Left lobe of liver (tissue), 2 donors: ENCODE data around the gene DNAAF3. TPM values are rescaled to one million over a fixed set of nuclear protein-coding genes. Genes with fewer than 3 reads are reported as not detected.
"Not testable (repeated sequence)": the region's sequence is repeated elsewhere in the genome, so short reads cannot be mapped to it uniquely, and the experiment has no call there.

Source experiments
- ATAC-seq: fragments of 200-7000 bp; cut with Tn5 transposase; one replicate; pipeline ENCODE4 v1.9.1; 2020; ENCODE audit warnings: mild to moderate bottlenecking, moderate library complexity
- DNase-seq: peaks from one replicate; pipeline ENCODE4 v3.0.0-alpha.2; 2020; ENCODE audit warnings: low spot score
- total RNA-seq: library from RNA; stranded (reverse); gene quantifications from one replicate; pipeline ENCODE4 v1.2.1, GENCODE V29; 2021
- donor health status: DM: no; HTN: no; CAD: no; lungs with moderate emphysema.
- donor health status: DM: no; HTN: yes; CAD: no.

The DNAAF3 gene
- 0.63 TPM for total RNA-seq

- DNase-seq (peak; percentile 86), ATAC-seq (peak; percentile 96)
Measured at GRCh38 chr19:55166530-55167268, at the start of gene DNAAF3. TSS of gene DNAAF3 (minus strand) at chr19:55166613. CDS start at chr19:55166413, 200 bp downstream.

- ATAC-seq: no peak
- DNase-seq: no peak
Measured at GRCh38 chr19:55213547-55213946, 47.1 kb upstream of the DNAAF3 start.

GRCh38 chr19:55212447-55212846 is 46.0 kb upstream of the DNAAF3 start:
- no peak for DNase-seq
- ATAC-seq: peak; percentile 40

GRCh38 chr19:55209693-55210472 is 43.5 kb upstream of the DNAAF3 start:
- DNase-seq: no peak
- ATAC-seq: no peak

- no peak for ATAC-seq
- DNase-seq: no peak
Measured at GRCh38 chr19:55208880-55209692, 42.7 kb upstream of the DNAAF3 start, which contains the start of gene PTPRH. TSS of gene PTPRH (minus strand) at chr19:55209501. CDS start at chr19:55209433, 68 bp downstream.

GRCh38 chr19:55206664-55207500 is 40.5 kb upstream of the DNAAF3 start:
- ATAC-seq (peak; percentile 96), DNase-seq (peak; percentile 85)

GRCh38 chr19:55202199-55202598 is 35.8 kb upstream of the DNAAF3 start:
- not testable (repeated sequence) for DNase-seq, ATAC-seq

- no peak for ATAC-seq
- DNase-seq: no peak
Measured at GRCh38 chr19:55199620-55200204, 33.3 kb upstream of the DNAAF3 start.

- no peak for ATAC-seq
- no peak for DNase-seq
Measured at GRCh38 chr19:55198651-55199050, 32.2 kb upstream of the DNAAF3 start.

- no peak for DNase-seq
- peak; percentile 44 for ATAC-seq
Measured at GRCh38 chr19:55197528-55197927, 31.1 kb upstream of the DNAAF3 start.

- ATAC-seq (no peak), DNase-seq (no peak)
Measured at GRCh38 chr19:55196803-55197202, 30.4 kb upstream of the DNAAF3 start.

GRCh38 chr19:55193481-55193880 is 27.1 kb upstream of the DNAAF3 start:
- ATAC-seq (no peak), DNase-seq (no peak)

GRCh38 chr19:55189403-55189835 is 23.0 kb upstream of the DNAAF3 start:
- no peak for DNase-seq
- ATAC-seq: no peak

- DNase-seq (no peak), ATAC-seq (no peak)
Measured at GRCh38 chr19:55188625-55189024, 22.2 kb upstream of the DNAAF3 start.

- ATAC-seq: no peak
- no peak for DNase-seq
Measured at GRCh38 chr19:55186080-55186479, 19.7 kb upstream of the DNAAF3 start.

GRCh38 chr19:55181740-55182139 is 15.3 kb upstream of the DNAAF3 start:
- no peak for DNase-seq
- no peak for ATAC-seq

- peak; percentile 83 for ATAC-seq
- no peak for DNase-seq
Measured at GRCh38 chr19:55179606-55180484, 13.4 kb upstream of the DNAAF3 start, which contains the start of gene SYT5. TSS of gene SYT5 (minus strand) at chr19:55180289. CDS start at chr19:55179041, 1,248 bp downstream.

GRCh38 chr19:55178781-55179599 is 12.6 kb upstream of the DNAAF3 start:
- DNase-seq (peak; percentile 52), ATAC-seq (peak; percentile 80)
